Smooth muscle cell (in vitro differentiated cells): Measurements from ENCODE around the gene CELF6. TPM values are rescaled to one million over a fixed set of nuclear protein-coding genes. Genes with fewer than 3 reads are reported as not detected.

Source experiments
- DNase-seq: peaks from one replicate; lab custom pipeline; 2025; ENCODE audit not compliant: unreplicated experiment; lab: John Stamatoyannopoulos, UW
- H2AFZ ChIP-seq: fragments of 200-600 bp; sonication (generic); 2 replicates; pipeline ENCODE4 v1.6.0; 2016; ENCODE audit warnings: antibody characterized with exemption, low read depth, mild to moderate bottlenecking
- H3F3A ChIP-seq: fragments of 200-600 bp; sonication (generic); 2 replicates; pipeline ENCODE4 v1.6.0; 2017; ENCODE audit warnings: antibody characterized with exemption, low read depth
- H3K27ac ChIP-seq: fragments of 200-600 bp; sonication (generic); 2 replicates; pipeline ENCODE4 v1.5.1; 2016; ENCODE audit warnings: low read depth, mild to moderate bottlenecking
- H3K27me3 ChIP-seq: fragments of 200-600 bp; sonication (generic); 2 replicates; pipeline ENCODE4 v1.6.1; 2016; ENCODE audit warnings: low read depth, mild to moderate bottlenecking
- H3K36me3 ChIP-seq: fragments of 200-600 bp; sonication (generic); 2 replicates; pipeline ENCODE4 v1.5.1; 2016; ENCODE audit warnings: low read depth
- H3K4me1 ChIP-seq: fragments of 200-600 bp; sonication (generic); 2 replicates; pipeline ENCODE4 v1.5.1; 2016; ENCODE audit warnings: low read depth
- H3K4me2 ChIP-seq: fragments of 200-600 bp; sonication (generic); 2 replicates; pipeline ENCODE4 v1.6.0; 2016; ENCODE audit warnings: mild to moderate bottlenecking
- H3K4me3 ChIP-seq: fragments of 200-600 bp; sonication (generic); 2 replicates; pipeline ENCODE4 v1.5.1; 2016; ENCODE audit warnings: mild to moderate bottlenecking
- H3K79me2 ChIP-seq: fragments of 200-600 bp; sonication (generic); 2 replicates; pipeline ENCODE4 v1.6.0; 2016; ENCODE audit warnings: low read depth, mild to moderate bottlenecking
- H3K9ac ChIP-seq: fragments of 200-600 bp; sonication (generic); 2 replicates; pipeline ENCODE4 v1.6.0; 2016; ENCODE audit warnings: low read depth
- H3K9me3 ChIP-seq: fragments of 200-600 bp; sonication (generic); replicated peaks from 2 replicates; pipeline ENCODE4 v1.5.1; 2016; ENCODE audit warnings: low read depth
- H4K20me1 ChIP-seq: fragments of 200-600 bp; sonication (generic); 2 replicates; pipeline ENCODE4 v1.6.0; 2016; ENCODE audit warnings: low read depth
- WGBS: methylation state at CpG from one replicate; pipeline ENCODE4 v1.1.7; 2016; ENCODE audit warnings: low lambda C conversion rate; 5-methylcytosine and 5-hydroxymethylcytosine counted together
- polyA plus RNA-seq: library from polyadenylated mRNA; unstranded; fragments of >200 nt; fragmentation: Nextera tagmentation; extraction: Ambion mirVana; gene quantifications from 2 replicates; pipeline ENCODE4 v1.2.1, GENCODE V29; 2016
- total RNA-seq: library from RNA; depleted of rRNA; stranded (reverse); fragments of >200 nt; gene quantifications from 2 replicates; pipeline ENCODE4 v1.2.3, GENCODE V29; 2014
- TF ChIP-seq, protein P1 (sequence below): fragments of 200-600 bp; sonication (generic); IDR thresholded peaks from 2 replicates; pipeline ENCODE4 v1.5.1; 2017; ENCODE audit warnings: borderline replicate concordance, mild to moderate bottlenecking, antibody characterized with exemption; ENCODE audit not compliant: insufficient read depth, poor library complexity, severe bottlenecking

The CELF6 gene
- total and polyA plus RNA-seq, 2 experiments from 2014 or later, result 0.43 to 1.9 TPM

DNA sequence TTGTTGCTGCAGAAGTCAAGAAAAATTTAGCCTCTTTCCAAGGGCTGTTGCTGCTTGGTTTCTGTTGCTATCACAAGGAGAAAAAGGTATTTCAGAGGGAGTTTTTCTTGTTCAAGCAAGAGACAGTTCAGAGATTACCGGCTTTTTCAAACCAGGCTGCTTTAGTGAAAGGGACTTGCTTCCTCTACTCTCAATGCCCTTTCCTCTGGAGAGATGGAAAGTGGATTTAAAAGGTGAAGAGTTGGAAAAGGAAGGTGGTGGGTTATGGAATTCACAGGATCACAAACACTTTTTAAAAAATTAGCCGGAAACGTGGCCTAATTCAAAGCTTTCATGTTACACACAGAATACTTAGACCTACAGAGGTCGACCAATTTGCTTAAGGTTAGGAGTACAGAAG is 48.7 kb downstream of the CELF6 start:
- peaks cover 15% of the 10 kb centered on the region for H4K20me1 ChIP-seq
- TF ChIP-seq, protein P1, sequence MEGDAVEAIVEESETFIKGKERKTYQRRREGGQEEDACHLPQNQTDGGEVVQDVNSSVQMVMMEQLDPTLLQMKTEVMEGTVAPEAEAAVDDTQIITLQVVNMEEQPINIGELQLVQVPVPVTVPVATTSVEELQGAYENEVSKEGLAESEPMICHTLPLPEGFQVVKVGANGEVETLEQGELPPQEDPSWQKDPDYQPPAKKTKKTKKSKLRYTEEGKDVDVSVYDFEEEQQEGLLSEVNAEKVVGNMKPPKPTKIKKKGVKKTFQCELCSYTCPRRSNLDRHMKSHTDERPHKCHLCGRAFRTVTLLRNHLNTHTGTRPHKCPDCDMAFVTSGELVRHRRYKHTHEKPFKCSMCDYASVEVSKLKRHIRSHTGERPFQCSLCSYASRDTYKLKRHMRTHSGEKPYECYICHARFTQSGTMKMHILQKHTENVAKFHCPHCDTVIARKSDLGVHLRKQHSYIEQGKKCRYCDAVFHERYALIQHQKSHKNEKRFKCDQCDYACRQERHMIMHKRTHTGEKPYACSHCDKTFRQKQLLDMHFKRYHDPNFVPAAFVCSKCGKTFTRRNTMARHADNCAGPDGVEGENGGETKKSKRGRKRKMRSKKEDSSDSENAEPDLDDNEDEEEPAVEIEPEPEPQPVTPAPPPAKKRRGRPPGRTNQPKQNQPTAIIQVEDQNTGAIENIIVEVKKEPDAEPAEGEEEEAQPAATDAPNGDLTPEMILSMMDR, result no peak
- H3K4me1 ChIP-seq, result peaks cover 13% of the 10 kb centered on the region
- H3K36me3 ChIP-seq, result peaks cover 2% of the 10 kb centered on the region
- peak overlapping the region; percentile 84 for H3K4me2 ChIP-seq
- H3K27ac ChIP-seq, result peak overlapping the region; percentile 81
- H3K4me3 ChIP-seq, result peak overlapping the region; percentile 95
- WGBS, result 92% methylated on average over 4 of the region's 4 CpGs
- H3K27me3 ChIP-seq, result peaks cover 3% of the 10 kb centered on the region
- no peak overlapping the region for H2AFZ ChIP-seq
- no peaks in the 10 kb centered on the region for H3K9me3 ChIP-seq
- H3K79me2 ChIP-seq, result peaks cover 31% of the 10 kb centered on the region
- peak overlapping the region; percentile 93 for H3K9ac ChIP-seq
- H3F3A ChIP-seq, result no peaks in the 10 kb centered on the region
- no peak for DNase-seq

DNA sequence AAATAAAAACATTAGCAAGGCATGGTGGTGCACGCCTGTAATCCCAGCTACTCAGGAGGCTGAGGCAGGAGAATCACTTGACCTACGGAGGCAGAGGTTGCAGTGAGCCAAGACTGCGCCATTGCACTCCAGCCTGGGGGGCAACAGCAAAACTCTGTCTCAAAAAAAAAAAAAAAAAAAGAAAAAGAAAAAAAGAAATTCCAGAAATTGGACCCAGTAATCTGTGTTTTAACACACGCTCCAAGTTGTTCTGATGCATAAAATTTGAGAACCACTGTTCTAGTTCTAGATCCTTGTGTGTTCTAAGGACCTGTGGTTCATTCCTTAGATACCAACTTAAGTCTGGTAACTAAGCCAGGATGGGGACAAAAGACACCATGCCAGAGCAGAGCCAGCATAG is 50.2 kb downstream of the CELF6 start:
- Histone ChIP-seq H3K79me2 (peaks cover 31% of the 10 kb centered on the region), H3F3A (no peaks in the 10 kb centered on the region), H3K9ac (no peak overlapping the region), H3K9me3 (no peaks in the 10 kb centered on the region), H3K4me2 (no peak overlapping the region), H4K20me1 (peaks cover 15% of the 10 kb centered on the region), H3K4me3 (no peak overlapping the region), H3K4me1 (peaks cover 13% of the 10 kb centered on the region), H3K27me3 (no peaks in the 10 kb centered on the region), H2AFZ (no peak overlapping the region), H3K27ac (no peak overlapping the region), H3K36me3 (peaks cover 10% of the 10 kb centered on the region)
- WGBS, result 96% methylated on average over 4 of the region's 4 CpGs
- DNase-seq, result no peak
- TF ChIP-seq, protein P1, result no peak

DNA sequence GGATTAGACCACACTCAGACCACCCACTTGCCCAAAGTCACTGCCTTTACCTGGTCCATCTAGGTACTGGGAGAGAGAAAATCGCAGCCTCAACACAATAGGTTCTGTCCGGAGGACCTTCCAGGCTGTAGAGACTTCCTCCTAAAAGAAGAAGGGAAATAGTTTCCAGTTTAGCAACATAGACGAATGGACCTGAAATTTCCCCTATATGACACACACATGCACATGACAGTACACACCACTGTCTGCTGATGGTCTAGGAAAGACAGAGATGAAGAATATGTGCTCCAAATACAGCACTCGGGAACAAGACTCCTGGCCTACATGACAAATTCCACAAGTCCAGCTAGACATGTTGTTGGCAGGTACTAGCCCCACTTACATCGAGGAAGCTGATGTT is 54.9 kb downstream of the CELF6 start:
- Histone ChIP-seq H3K4me2 (no peak overlapping the region), H3K36me3 (peaks cover 50% of the 10 kb centered on the region), H3K9me3 (no peaks in the 10 kb centered on the region), H3K9ac (no peak overlapping the region), H3K27ac (no peak overlapping the region), H2AFZ (no peak overlapping the region), H3K79me2 (peaks cover 9% of the 10 kb centered on the region), H3K4me1 (no peaks in the 10 kb centered on the region), H3F3A (no peaks in the 10 kb centered on the region), H3K27me3 (no peaks in the 10 kb centered on the region), H3K4me3 (no peak overlapping the region), H4K20me1 (peaks cover 15% of the 10 kb centered on the region)
- TF ChIP-seq, protein P1, result no peak
- WGBS, result 97% methylated on average over 5 of the region's 5 CpGs
- no peak for DNase-seq

DNA sequence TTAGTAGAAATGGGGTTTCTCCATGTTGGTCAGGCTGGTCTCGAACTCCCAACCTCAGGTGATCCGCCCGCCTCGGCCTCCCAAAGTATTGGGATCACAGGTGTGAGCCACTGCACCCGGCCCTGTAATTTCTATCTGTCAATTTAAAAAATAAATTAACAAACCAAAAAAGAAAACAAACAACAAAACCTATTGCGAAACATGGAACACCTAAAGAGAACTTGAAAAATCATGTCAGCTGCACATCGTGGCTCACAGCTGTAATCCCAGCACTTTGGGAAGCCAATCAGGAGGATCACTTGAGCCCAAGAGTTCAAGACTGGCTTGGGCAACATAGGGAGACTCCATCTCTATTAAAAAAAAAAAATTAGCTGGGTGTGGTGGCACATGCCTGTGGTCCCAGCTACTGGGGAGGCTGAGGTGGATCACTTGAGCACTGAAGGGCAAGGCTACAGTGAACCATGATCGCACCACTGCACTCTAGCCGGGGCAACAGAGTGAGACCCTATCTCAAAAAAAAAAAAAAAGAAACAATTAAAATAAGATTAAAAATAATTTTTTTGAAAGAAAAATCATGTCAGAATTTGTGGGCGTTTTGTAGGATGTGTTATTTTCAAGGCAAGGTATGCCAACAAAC is 67.2 kb downstream of the CELF6 start:
- DNase-seq, result no peak
- TF ChIP-seq, protein P1, result no peak
- H3F3A ChIP-seq, result no peaks in the 10 kb centered on the region
- no peak overlapping the region for H3K9ac ChIP-seq
- no peak overlapping the region for H3K4me3 ChIP-seq
- H3K4me2 ChIP-seq, result no peak overlapping the region
- H3K36me3 ChIP-seq, result peaks cover 64% of the 10 kb centered on the region
- 99% methylated on average over 10 of the region's 10 CpGs for WGBS
- no peak overlapping the region for H2AFZ ChIP-seq
- no peaks in the 10 kb centered on the region for H4K20me1 ChIP-seq
- no peaks in the 10 kb centered on the region for H3K4me1 ChIP-seq
- H3K27ac ChIP-seq, result no peak overlapping the region
- no peaks in the 10 kb centered on the region for H3K27me3 ChIP-seq
- H3K9me3 ChIP-seq, result no peaks in the 10 kb centered on the region
- H3K79me2 ChIP-seq, result no peaks in the 10 kb centered on the region
